Skeletal muscle tissue (tissue), 4 donors: ENCODE results near the gene FHOD3. TPM values are rescaled to one million over a fixed set of nuclear protein-coding genes. Genes with fewer than 3 reads are reported as not detected.
"Not testable (repeated sequence)": the region's sequence is repeated elsewhere in the genome, so short reads cannot be mapped to it uniquely, and the experiment has no call there.

Experiments used
- H3K27ac ChIP-seq: one replicate; pipeline ENCODE4 v1.7.0; 2013; ENCODE audit warnings: mild to moderate bottlenecking, low read depth, low read length, inconsistent platforms
- H3K27me3 ChIP-seq, 3 donors: one replicate each; pipeline ENCODE4 v1.7.0; 2013; ENCODE audit warnings: low read length in 3 of 3; ENCODE audit not compliant: control insufficient read depth in 3 of 3, insufficient read depth in 3 of 3
- H3K36me3 ChIP-seq, 3 donors: one replicate each; pipeline ENCODE4 v1.7.0; 2013; ENCODE audit warnings: low read length in 3 of 3; ENCODE audit not compliant: control insufficient read depth in 3 of 3, insufficient read depth in 3 of 3
- H3K4me1 ChIP-seq, 3 donors: one replicate each; pipeline ENCODE4 v1.7.0; 2013; ENCODE audit warnings: low read length in 3 of 3, mild to moderate bottlenecking in 3 of 3; ENCODE audit not compliant: control insufficient read depth in 3 of 3, insufficient read depth in 3 of 3
- H3K4me3 ChIP-seq, 3 donors: one replicate each; pipeline ENCODE4 v1.7.0; 2013; ENCODE audit warnings: low read length in 3 of 3
- H3K9ac ChIP-seq, 3 donors: one replicate each; pipeline ENCODE4 v1.7.0; 2013; ENCODE audit warnings: low read length in 3 of 3, mild to moderate bottlenecking in 3 of 3, moderate library complexity in 2 of 3, low read depth in 1 of 3
- H3K9me3 ChIP-seq, 3 donors: one replicate each; pipeline ENCODE4 v1.7.0; 2013; ENCODE audit warnings: low read length in 3 of 3; ENCODE audit not compliant: control insufficient read depth in 3 of 3
- total RNA-seq: library from RNA; depleted of rRNA; stranded (reverse); fragments of >200 nt; gene quantifications from one replicate; pipeline ENCODE4 v1.2.3, GENCODE V29; 2014
- donor health status: Osteomylitis.

The FHOD3 gene
- total RNA-seq, 1 donor from 2014 or later = 15.7 TPM

DNA sequence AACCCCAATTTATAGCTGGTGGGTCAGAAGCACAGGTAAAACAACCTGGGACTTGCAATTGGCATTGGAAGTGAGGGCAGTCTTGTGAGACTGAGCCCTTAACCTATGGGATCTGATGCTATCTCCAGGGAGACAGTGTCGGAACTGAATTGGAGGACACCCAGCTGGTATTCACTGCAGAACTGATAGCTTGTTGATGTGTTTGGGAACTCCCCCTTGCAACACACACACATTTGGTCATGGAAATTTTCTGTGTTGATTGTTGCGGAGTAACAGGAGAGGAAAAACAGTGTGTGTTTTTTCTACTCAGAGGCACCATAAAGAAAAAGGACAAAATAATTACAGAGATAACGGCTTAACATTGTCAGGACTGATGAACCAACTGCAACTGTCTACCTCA, 515.2 kb downstream of the FHOD3 start:
- H3K9me3 ChIP-seq = no peaks in the 10 kb centered on the region
- H3K4me1 ChIP-seq = no peaks in the 10 kb centered on the region
- H3K36me3 ChIP-seq = peaks cover 0 to 5% (median 0%) of the 10 kb centered on the region in 3 donors
- no peaks in the 10 kb centered on the region for H3K27me3 ChIP-seq
- no peak overlapping the region for H3K9ac ChIP-seq
- no peak overlapping the region for H3K27ac ChIP-seq
- H3K4me3 ChIP-seq = no peak overlapping the region

DNA sequence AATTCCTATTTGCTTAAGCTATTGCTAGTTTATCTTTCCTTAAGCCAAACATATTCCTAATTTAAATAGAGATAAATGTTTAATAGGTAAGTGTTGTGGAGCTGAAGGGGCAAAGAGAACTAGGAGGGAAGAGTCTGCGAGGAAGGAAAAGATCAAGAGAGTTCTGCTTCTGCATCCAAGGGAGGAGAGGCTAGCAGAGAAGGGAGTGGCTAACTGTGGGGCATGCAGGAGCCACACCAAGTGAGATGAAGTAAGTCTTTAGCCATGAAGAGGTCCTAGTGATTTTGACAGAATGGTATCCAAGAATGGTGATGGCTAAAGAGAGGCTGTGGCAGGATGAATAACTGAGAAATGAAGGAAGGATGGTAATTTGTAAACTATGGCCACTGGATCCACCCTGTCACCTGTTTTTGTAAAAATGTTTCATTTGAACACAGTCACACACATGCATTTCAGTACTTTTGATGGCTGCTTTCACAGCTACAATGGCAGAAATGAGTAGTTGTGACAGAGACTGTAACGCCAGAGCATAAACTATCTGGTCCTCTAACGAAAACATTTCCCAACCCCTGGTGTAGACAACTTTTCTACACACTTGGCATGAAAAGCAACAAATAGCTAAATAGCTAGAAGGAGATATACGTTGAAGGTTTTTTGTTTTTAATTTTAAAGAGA, 515.7 kb downstream of the FHOD3 start:
- H3K4me3 ChIP-seq = no peak overlapping the region
- no peak overlapping the region for H3K9ac ChIP-seq
- no peaks in the 10 kb centered on the region for H3K9me3 ChIP-seq
- no peaks in the 10 kb centered on the region for H3K27me3 ChIP-seq
- no peak overlapping the region for H3K27ac ChIP-seq
- no peaks in the 10 kb centered on the region for H3K4me1 ChIP-seq
- H3K36me3 ChIP-seq = peaks cover 0 to 7% (median 0%) of the 10 kb centered on the region in 3 donors

GRCh38 chr18:36813824-36814223, 516.3 kb downstream of the FHOD3 start:
- Histone ChIP-seq H3K9me3 (no peaks in the 10 kb centered on the region), H3K27me3 (no peaks in the 10 kb centered on the region), H3K4me1 (no peaks in the 10 kb centered on the region), H3K9ac (no peak overlapping the region), H3K36me3 (peaks cover 0 to 9% (median 0%) of the 10 kb centered on the region in 3 donors), H3K27ac (no peak overlapping the region), H3K4me3 (no peak overlapping the region)

- no peaks in the 10 kb centered on the region for H3K27me3 ChIP-seq
- H3K36me3 ChIP-seq = peaks cover 0 to 9% (median 0%) of the 10 kb centered on the region in 3 donors
- H3K4me1 ChIP-seq = no peaks in the 10 kb centered on the region
- H3K9me3 ChIP-seq = no peaks in the 10 kb centered on the region
- H3K27ac ChIP-seq = no peak overlapping the region
- H3K9ac ChIP-seq = no peak overlapping the region
- no peak overlapping the region for H3K4me3 ChIP-seq
Observed at GRCh38 chr18:36814994-36815393, 517.5 kb downstream of the FHOD3 start.

GRCh38 chr18:36816096-36816495, 518.6 kb downstream of the FHOD3 start:
- H3K4me1 ChIP-seq, H3K27me3 ChIP-seq, H3K4me3 ChIP-seq, H3K9me3 ChIP-seq, H3K9ac ChIP-seq, H3K36me3 ChIP-seq, H3K27ac ChIP-seq: not testable (repeated sequence)

- Histone ChIP-seq H3K27ac (no peak overlapping the region), H3K4me1 (no peaks in the 10 kb centered on the region), H3K27me3 (no peaks in the 10 kb centered on the region), H3K9me3 (no peaks in the 10 kb centered on the region), H3K36me3 (peaks cover 0 to 9% (median 0%) of the 10 kb centered on the region in 3 donors), H3K4me3 (no peak overlapping the region), H3K9ac (no peak overlapping the region)
Observed at GRCh38 chr18:36817039-36817438, 519.5 kb downstream of the FHOD3 start.

- Histone ChIP-seq H3K36me3 (peaks cover 0 to 9% (median 0%) of the 10 kb centered on the region in 3 donors), H3K27ac (no peak overlapping the region), H3K4me1 (no peaks in the 10 kb centered on the region), H3K27me3 (no peaks in the 10 kb centered on the region), H3K9me3 (no peaks in the 10 kb centered on the region), H3K4me3 (no peak overlapping the region), H3K9ac (no peak overlapping the region)
Observed at GRCh38 chr18:36818652-36819051, 521.1 kb downstream of the FHOD3 start.

DNA sequence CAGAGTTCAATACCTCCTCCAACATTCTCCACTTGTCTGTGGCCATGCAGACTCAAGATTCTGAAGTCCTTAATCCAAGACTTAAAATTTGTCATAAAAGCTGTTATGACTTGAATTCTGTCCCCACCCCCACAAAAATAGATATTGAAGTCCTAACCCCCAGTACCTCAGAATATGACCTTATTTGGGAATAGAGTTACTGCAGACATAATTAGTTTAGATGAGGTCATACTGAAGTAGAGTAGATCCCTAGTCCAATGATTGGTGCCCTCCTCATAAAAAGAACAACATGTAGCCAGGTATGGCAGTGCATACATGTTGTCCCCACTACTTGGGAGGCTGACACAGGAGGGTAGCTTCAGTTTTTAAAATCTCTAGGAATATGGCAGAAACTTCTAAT, 522.1 kb downstream of the FHOD3 start:
- Histone ChIP-seq H3K4me1 (no peaks in the 10 kb centered on the region), H3K4me3 (no peak overlapping the region), H3K27ac (no peak overlapping the region), H3K9me3 (no peaks in the 10 kb centered on the region), H3K27me3 (no peaks in the 10 kb centered on the region), H3K9ac (no peak overlapping the region), H3K36me3 (peaks cover 0 to 9% (median 0%) of the 10 kb centered on the region in 3 donors)

- Histone ChIP-seq H3K27me3 (no peaks in the 10 kb centered on the region), H3K9ac (no peak overlapping the region), H3K36me3 (peaks cover 0 to 9% (median 0%) of the 10 kb centered on the region in 3 donors), H3K9me3 (no peaks in the 10 kb centered on the region), H3K27ac (no peak overlapping the region), H3K4me1 (no peaks in the 10 kb centered on the region), H3K4me3 (no peak overlapping the region)
Observed at GRCh38 chr18:36821681-36822080, 524.2 kb downstream of the FHOD3 start.

- Histone ChIP-seq H3K27me3 (no peaks in the 10 kb centered on the region), H3K9ac (no peak overlapping the region), H3K4me3 (no peak overlapping the region), H3K4me1 (peaks cover 9 to 20% (median 15%) of the 10 kb centered on the region in 3 donors), H3K9me3 (no peaks in the 10 kb centered on the region), H3K36me3 (no peaks in the 10 kb centered on the region), H3K27ac (no peak overlapping the region)
Observed at GRCh38 chr18:36825526-36825925, 528.0 kb downstream of the FHOD3 start.
